Lower lobe of right lung (tissue), 2 donors: ENCODE data around the gene NLGN3. TPM values are rescaled to one million over a fixed set of nuclear protein-coding genes. Genes with fewer than 3 reads are reported as not detected.

Source experiments
- ATAC-seq, 2 donors: fragments of 200-7000 bp; cut with Tn5 transposase; one replicate each; pipeline ENCODE4 v1.9.1; 2020 to 2022; ENCODE audit warnings: mild to moderate bottlenecking in 2 of 2, moderate library complexity in 2 of 2
- DNase-seq: peaks from one replicate; pipeline ENCODE4 v3.0.0-alpha.2; 2020
- H3K27ac ChIP-seq: fragments of 200-600 bp; one replicate; pipeline ENCODE4 v1.8.0; 2022
- H3K27me3 ChIP-seq: fragments of 200-600 bp; one replicate; pipeline ENCODE4 v1.8.0; 2022; ENCODE audit warnings: low read depth
- H3K36me3 ChIP-seq: fragments of 200-600 bp; one replicate; pipeline ENCODE4 v1.8.0; 2022; ENCODE audit warnings: mild to moderate bottlenecking
- H3K4me1 ChIP-seq: fragments of 200-600 bp; one replicate; pipeline ENCODE4 v1.8.0; 2022
- H3K4me3 ChIP-seq: fragments of 200-600 bp; one replicate; pipeline ENCODE4 v1.8.0; 2022; ENCODE audit warnings: mild to moderate bottlenecking
- H3K9me3 ChIP-seq: fragments of 200-600 bp; one replicate; pipeline ENCODE4 v1.8.0; 2022
- CTCF ChIP-seq: fragments of 200-600 bp; IDR thresholded peaks from one replicate; pipeline ENCODE4 v1.8.0; 2022; ENCODE audit warnings: antibody characterized with exemption, mild to moderate bottlenecking
- intact Hi-C: fragments of 100-400 bp; cut with DNase I; formaldehyde crosslinking; loops from one replicate; pipeline ENCODE4 v1.11.0; 2022
- total RNA-seq: library from RNA; stranded (reverse); fragmentation: NEBNext Ultra II Directional; extraction: Animal tissue kit (Norgen Biotek cat#: 25700); gene quantifications from one replicate; pipeline ENCODE4 v1.2.1, GENCODE V29; 2021
- donor health status: DM: no; HTN: yes; CAD: no; lungs with severe emphysema.

The NLGN3 gene
- total RNA-seq, 1 donor from 2014 or later: 1.3 TPM

GRCh38 chrX:71118985-71119535 is 25.6 kb upstream of the NLGN3 start:
- Histone ChIP-seq H3K27ac (peak overlapping the region; percentile 78), H3K4me3 (peak overlapping the region; percentile 58), H3K9me3 (no peaks in the 10 kb centered on the region), H3K36me3 (peaks cover 44% of the 10 kb centered on the region), H3K27me3 (no peaks in the 10 kb centered on the region), H3K4me1 (peaks cover 12% of the 10 kb centered on the region)
- ATAC-seq: peak; percentile 48 to 52
- no peak for DNase-seq
- intact Hi-C loops: no loop called here
- TF ChIP-seq CTCF: no peak

- Histone ChIP-seq H3K27ac (no peak overlapping the region), H3K9me3 (no peaks in the 10 kb centered on the region), H3K4me3 (no peak overlapping the region), H3K27me3 (no peaks in the 10 kb centered on the region), H3K36me3 (peaks cover 90% of the 10 kb centered on the region), H3K4me1 (no peaks in the 10 kb centered on the region)
- intact Hi-C loops: no loop called here
- no peak for TF ChIP-seq CTCF
- DNase-seq: no peak
- ATAC-seq: no peak
Measured at GRCh38 chrX:71128166-71128833, 16.3 kb upstream of the NLGN3 start.

- DNase-seq (peak; percentile 76), ATAC-seq (peak; percentile 86 to 90)
- peak; percentile 66 for TF ChIP-seq CTCF
- no peaks in the 10 kb centered on the region for H3K4me1 ChIP-seq
- peaks cover 86% of the 10 kb centered on the region for H3K36me3 ChIP-seq
- H3K27ac ChIP-seq: no peak overlapping the region
- intact Hi-C loops: no loop called here
- no peaks in the 10 kb centered on the region for H3K9me3 ChIP-seq
- no peaks in the 10 kb centered on the region for H3K27me3 ChIP-seq
- no peak overlapping the region for H3K4me3 ChIP-seq
Measured at GRCh38 chrX:71128915-71129765, 15.5 kb upstream of the NLGN3 start.

- intact Hi-C loops: no loop called here
Measured at GRCh38 chrX:71131510-71131909, 13.1 kb upstream of the NLGN3 start.

More at GRCh38 chrX:71131510-71131909, 13.1 kb upstream of the NLGN3 start:
- Histone ChIP-seq H3K4me1 (no peaks in the 10 kb centered on the region), H3K27me3 (no peaks in the 10 kb centered on the region), H3K4me3 (no peak overlapping the region), H3K36me3 (peaks cover 88% of the 10 kb centered on the region), H3K9me3 (no peaks in the 10 kb centered on the region), H3K27ac (no peak overlapping the region)
- no peak for TF ChIP-seq CTCF
- ATAC-seq: no peak
- DNase-seq: no peak
